SK-N-SH treated with all-trans-retinoic acid at 6 μM for 48 hours (cell line): ENCODE measurements around the gene TRMT61A.

ENCODE experiments used
- ATAC-seq: fragments of 200-7000 bp; cut with Tn5 transposase; 3 replicates; pipeline ENCODE4 v1.9.1; 2020; ENCODE audit warnings: mild to moderate bottlenecking, moderate library complexity
- ARNTL ChIP-seq: fragments of 450-650 bp; formaldehyde crosslinking; IDR thresholded peaks from 2 replicates; pipeline ENCODE4 v1.5.0; 2020; ENCODE audit warnings: low read depth, mild to moderate bottlenecking, moderate library complexity, borderline replicate concordance
- BACH2 ChIP-seq: fragments of 250-450 bp; sonication (Bioruptor Pico); IDR thresholded peaks from 2 replicates; pipeline ENCODE4 v1.9.0; 2021; ENCODE audit warnings: mild to moderate bottlenecking, borderline replicate concordance
- CSDC2 ChIP-seq: fragments of 250-450 bp; sonication (Bioruptor Pico); IDR thresholded peaks from 2 replicates; pipeline ENCODE4 v1.5.0; 2020; ENCODE audit warnings: mild to moderate bottlenecking, moderate library complexity
- ESRRG ChIP-seq: fragments of 250-450 bp; sonication (Bioruptor Pico); IDR thresholded peaks from 2 replicates; pipeline ENCODE4 v1.6.1; 2021; ENCODE audit warnings: mild to moderate bottlenecking
- GLIS3 ChIP-seq: fragments of 250-450 bp; sonication (Bioruptor Pico); IDR thresholded peaks from 2 replicates; pipeline ENCODE4 v1.5.0; 2020; ENCODE audit warnings: mild to moderate bottlenecking, moderate library complexity
- ISL1 ChIP-seq: fragments of 250-450 bp; sonication (Bioruptor Pico); IDR thresholded peaks from 2 replicates; pipeline ENCODE4 v2.1.2; 2022; ENCODE audit warnings: mild to moderate bottlenecking, moderate library complexity
- OSR1 ChIP-seq: fragments of 250-450 bp; sonication (Bioruptor Pico); IDR thresholded peaks from 2 replicates; pipeline ENCODE4 v1.8.0; 2022; ENCODE audit warnings: moderate library complexity, mild to moderate bottlenecking, inconsistent platforms
- PPARA ChIP-seq: fragments of 250-450 bp; sonication (Bioruptor Pico); IDR thresholded peaks from 2 replicates; pipeline ENCODE4 v1.5.0; 2020; ENCODE audit warnings: mild to moderate bottlenecking, borderline replicate concordance
- RARB ChIP-seq: fragments of 250-450 bp; sonication (Bioruptor Pico); IDR thresholded peaks from 2 replicates; pipeline ENCODE4 v1.8.0; 2021; ENCODE audit warnings: mild to moderate bottlenecking, moderate library complexity
- TCF4 ChIP-seq: fragments of 250-450 bp; sonication (Bioruptor Pico); IDR thresholded peaks from 2 replicates; pipeline ENCODE4 v1.8.0; 2021; ENCODE audit warnings: mild to moderate bottlenecking, moderate library complexity, borderline replicate concordance
- TOX ChIP-seq: fragments of 250-450 bp; sonication (Bioruptor Pico); IDR thresholded peaks from 2 replicates; pipeline ENCODE4 v1.8.0; 2021; ENCODE audit warnings: mild to moderate bottlenecking, moderate library complexity, borderline replicate concordance
- ZC3H10 ChIP-seq: fragments of 250-450 bp; sonication (Bioruptor Pico); IDR thresholded peaks from 2 replicates; pipeline ENCODE4 v1.5.1; 2021; ENCODE audit warnings: mild to moderate bottlenecking, moderate library complexity
- ZFP3 ChIP-seq: fragments of 250-450 bp; sonication (Bioruptor Pico); IDR thresholded peaks from 2 replicates; pipeline ENCODE4 v1.5.0; 2020; ENCODE audit warnings: mild to moderate bottlenecking, moderate library complexity
- ZFP30 ChIP-seq: fragments of 450-650 bp; formaldehyde crosslinking; IDR thresholded peaks from 2 replicates; pipeline ENCODE4 v1.5.0; 2022; ENCODE audit warnings: mild to moderate bottlenecking, moderate library complexity
- ZNF565 ChIP-seq: fragments of 450-650 bp; formaldehyde crosslinking; conservative IDR thresholded peaks from 2 replicates; pipeline ENCODE4 v1.5.0; 2020; ENCODE audit warnings: low read depth, mild to moderate bottlenecking, moderate library complexity
- ZNF70 ChIP-seq: fragments of 450-650 bp; formaldehyde crosslinking; IDR thresholded peaks from 2 replicates; pipeline ENCODE4 v1.5.0; 2020; ENCODE audit warnings: mild to moderate bottlenecking, moderate library complexity
- ZNF8 ChIP-seq: fragments of 450-650 bp; formaldehyde crosslinking; IDR thresholded peaks from 2 replicates; pipeline ENCODE4 v1.5.0; 2020; ENCODE audit warnings: mild to moderate bottlenecking, moderate library complexity
- TF ChIP-seq, protein P1 (sequence below): fragments of 250-450 bp; sonication (Bioruptor Pico); IDR thresholded peaks from 2 replicates; pipeline ENCODE4 v1.8.0; 2020; ENCODE audit warnings: mild to moderate bottlenecking, moderate library complexity, borderline replicate concordance
- TF ChIP-seq, protein P2 (sequence below): fragments of 250-450 bp; sonication (Bioruptor Pico); IDR thresholded peaks from 2 replicates; pipeline ENCODE4 v1.5.1; 2021; ENCODE audit warnings: mild to moderate bottlenecking, moderate library complexity
- TF ChIP-seq, protein P3 (sequence below): fragments of 250-450 bp; sonication (Bioruptor Pico); IDR thresholded peaks from 2 replicates; pipeline ENCODE4 v1.5.0; 2020; ENCODE audit warnings: mild to moderate bottlenecking, moderate library complexity
- TF ChIP-seq, protein P4 (sequence below): fragments of 250-450 bp; sonication (Bioruptor Pico); IDR thresholded peaks from 2 replicates; pipeline ENCODE4 v1.5.1; 2020; ENCODE audit warnings: low read depth, mild to moderate bottlenecking, moderate library complexity

Gene TRMT61A

DNA sequence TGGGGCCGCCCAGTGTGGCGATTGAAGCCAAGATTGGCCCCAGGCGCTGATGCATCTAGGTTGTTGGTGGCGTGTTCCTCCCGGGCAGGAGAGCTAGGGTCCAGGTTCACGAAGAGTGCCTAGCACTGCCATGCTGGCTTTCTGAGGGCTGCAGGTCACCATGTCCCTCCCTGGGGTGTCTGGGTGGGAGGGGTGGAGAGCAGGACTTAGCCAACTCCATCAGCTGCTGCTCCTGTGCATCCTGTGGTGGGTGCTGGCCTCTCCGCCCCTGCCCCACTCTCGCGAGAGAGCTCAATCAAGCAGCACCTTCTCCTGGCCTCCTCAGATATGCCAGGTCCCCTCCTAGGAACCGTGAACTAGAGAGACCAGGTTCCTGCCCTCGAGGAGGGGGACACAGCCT is 1.8 kb downstream of the TRMT61A start:
- no peak for ATAC-seq
- no peak for TF ChIP-seq ZNF70 (CRISPR knock-in tag)
- no peak for TF ChIP-seq ZFP3
- no peak for TF ChIP-seq ARNTL (CRISPR knock-in tag)
- no peak for TF ChIP-seq ZC3H10
- no peak for TF ChIP-seq ISL1 (CRISPR knock-in tag)
- TF ChIP-seq ZNF565 (CRISPR knock-in tag), result no peak
- TF ChIP-seq, protein P1, sequence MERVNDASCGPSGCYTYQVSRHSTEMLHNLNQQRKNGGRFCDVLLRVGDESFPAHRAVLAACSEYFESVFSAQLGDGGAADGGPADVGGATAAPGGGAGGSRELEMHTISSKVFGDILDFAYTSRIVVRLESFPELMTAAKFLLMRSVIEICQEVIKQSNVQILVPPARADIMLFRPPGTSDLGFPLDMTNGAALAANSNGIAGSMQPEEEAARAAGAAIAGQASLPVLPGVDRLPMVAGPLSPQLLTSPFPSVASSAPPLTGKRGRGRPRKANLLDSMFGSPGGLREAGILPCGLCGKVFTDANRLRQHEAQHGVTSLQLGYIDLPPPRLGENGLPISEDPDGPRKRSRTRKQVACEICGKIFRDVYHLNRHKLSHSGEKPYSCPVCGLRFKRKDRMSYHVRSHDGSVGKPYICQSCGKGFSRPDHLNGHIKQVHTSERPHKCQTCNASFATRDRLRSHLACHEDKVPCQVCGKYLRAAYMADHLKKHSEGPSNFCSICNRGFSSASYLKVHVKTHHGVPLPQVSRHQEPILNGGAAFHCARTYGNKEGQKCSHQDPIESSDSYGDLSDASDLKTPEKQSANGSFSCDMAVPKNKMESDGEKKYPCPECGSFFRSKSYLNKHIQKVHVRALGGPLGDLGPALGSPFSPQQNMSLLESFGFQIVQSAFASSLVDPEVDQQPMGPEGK (CRISPR knock-in tag), result no peak
- TF ChIP-seq RARB (CRISPR knock-in tag), result no peak
- TF ChIP-seq OSR1 (CRISPR knock-in tag), result no peak
- TF ChIP-seq BACH2 (CRISPR knock-in tag), result no peak
- TF ChIP-seq ESRRG, result no peak
- no peak for TF ChIP-seq PPARA (CRISPR knock-in tag)
- TF ChIP-seq, protein P2, sequence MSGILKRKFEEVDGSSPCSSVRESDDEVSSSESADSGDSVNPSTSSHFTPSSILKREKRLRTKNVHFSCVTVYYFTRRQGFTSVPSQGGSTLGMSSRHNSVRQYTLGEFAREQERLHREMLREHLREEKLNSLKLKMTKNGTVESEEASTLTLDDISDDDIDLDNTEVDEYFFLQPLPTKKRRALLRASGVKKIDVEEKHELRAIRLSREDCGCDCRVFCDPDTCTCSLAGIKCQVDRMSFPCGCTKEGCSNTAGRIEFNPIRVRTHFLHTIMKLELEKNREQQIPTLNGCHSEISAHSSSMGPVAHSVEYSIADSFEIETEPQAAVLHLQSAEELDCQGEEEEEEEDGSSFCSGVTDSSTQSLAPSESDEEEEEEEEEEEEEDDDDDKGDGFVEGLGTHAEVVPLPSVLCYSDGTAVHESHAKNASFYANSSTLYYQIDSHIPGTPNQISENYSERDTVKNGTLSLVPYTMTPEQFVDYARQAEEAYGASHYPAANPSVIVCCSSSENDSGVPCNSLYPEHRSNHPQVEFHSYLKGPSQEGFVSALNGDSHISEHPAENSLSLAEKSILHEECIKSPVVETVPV, result no peak
- TF ChIP-seq TOX (CRISPR knock-in tag), result no peak
- no peak for TF ChIP-seq GLIS3 (CRISPR knock-in tag)
- no peak for TF ChIP-seq CSDC2
- TF ChIP-seq ZFP30 (CRISPR knock-in tag), result no peak
- TF ChIP-seq, protein P3, sequence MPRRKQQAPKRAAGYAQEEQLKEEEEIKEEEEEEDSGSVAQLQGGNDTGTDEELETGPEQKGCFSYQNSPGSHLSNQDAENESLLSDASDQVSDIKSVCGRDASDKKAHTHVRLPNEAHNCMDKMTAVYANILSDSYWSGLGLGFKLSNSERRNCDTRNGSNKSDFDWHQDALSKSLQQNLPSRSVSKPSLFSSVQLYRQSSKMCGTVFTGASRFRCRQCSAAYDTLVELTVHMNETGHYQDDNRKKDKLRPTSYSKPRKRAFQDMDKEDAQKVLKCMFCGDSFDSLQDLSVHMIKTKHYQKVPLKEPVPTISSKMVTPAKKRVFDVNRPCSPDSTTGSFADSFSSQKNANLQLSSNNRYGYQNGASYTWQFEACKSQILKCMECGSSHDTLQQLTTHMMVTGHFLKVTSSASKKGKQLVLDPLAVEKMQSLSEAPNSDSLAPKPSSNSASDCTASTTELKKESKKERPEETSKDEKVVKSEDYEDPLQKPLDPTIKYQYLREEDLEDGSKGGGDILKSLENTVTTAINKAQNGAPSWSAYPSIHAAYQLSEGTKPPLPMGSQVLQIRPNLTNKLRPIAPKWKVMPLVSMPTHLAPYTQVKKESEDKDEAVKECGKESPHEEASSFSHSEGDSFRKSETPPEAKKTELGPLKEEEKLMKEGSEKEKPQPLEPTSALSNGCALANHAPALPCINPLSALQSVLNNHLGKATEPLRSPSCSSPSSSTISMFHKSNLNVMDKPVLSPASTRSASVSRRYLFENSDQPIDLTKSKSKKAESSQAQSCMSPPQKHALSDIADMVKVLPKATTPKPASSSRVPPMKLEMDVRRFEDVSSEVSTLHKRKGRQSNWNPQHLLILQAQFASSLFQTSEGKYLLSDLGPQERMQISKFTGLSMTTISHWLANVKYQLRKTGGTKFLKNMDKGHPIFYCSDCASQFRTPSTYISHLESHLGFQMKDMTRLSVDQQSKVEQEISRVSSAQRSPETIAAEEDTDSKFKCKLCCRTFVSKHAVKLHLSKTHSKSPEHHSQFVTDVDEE (CRISPR knock-in tag), result no peak
- TF ChIP-seq, protein P4, sequence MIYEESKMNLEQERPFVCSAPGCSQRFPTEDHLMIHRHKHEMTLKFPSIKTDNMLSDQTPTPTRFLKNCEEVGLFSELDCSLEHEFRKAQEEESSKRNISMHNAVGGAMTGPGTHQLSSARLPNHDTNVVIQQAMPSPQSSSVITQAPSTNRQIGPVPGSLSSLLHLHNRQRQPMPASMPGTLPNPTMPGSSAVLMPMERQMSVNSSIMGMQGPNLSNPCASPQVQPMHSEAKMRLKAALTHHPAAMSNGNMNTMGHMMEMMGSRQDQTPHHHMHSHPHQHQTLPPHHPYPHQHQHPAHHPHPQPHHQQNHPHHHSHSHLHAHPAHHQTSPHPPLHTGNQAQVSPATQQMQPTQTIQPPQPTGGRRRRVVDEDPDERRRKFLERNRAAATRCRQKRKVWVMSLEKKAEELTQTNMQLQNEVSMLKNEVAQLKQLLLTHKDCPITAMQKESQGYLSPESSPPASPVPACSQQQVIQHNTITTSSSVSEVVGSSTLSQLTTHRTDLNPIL, result no peak
- TF ChIP-seq, all 23 proteins: peak for 0

DNA sequence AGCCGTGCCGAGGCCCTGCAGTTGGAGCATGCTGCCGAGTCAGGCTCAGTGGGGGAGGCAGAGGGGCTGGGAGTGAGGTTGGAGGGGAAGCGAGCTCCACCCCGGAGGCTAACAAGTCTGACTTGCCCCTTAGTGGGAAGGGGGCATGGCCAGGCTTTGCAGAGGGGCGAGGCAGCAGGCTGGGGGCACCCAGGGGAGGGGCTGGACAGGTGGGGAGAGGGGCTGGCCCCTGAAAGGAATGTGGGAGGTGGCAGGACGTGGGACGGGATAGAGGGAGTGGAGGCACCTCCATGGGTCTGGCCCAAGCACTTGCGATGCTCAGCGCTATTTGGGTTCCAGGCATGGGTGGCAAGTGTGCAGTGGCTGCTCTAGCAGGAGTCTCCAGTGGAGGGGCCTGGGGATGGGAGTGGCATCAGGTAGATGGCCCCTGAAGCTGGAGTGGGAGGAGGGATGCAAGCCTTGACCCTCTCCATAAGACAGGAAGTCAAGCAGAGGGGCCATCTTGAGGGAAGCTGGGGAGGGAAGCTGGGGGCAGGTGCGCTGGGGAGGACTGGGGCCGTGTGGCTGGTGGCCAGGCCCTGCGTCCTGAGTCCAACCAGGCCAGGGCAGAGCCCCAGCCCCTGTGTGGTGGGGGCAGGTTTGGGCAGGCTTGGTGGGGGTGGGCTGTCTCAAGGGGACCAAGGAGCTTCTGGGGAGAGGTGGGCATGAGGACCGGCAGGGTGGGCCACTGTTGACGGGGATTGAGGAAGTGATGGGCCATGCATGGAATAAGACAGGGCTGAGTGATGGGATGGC is 2.6 kb downstream of the TRMT61A start:
- ATAC-seq, result no peak
- no peak for TF ChIP-seq ISL1 (CRISPR knock-in tag)
- TF ChIP-seq ZFP30 (CRISPR knock-in tag), result no peak
- TF ChIP-seq, protein P2, result no peak
- TF ChIP-seq ZNF70 (CRISPR knock-in tag), result no peak
- TF ChIP-seq ESRRG, result no peak
- no peak for TF ChIP-seq OSR1 (CRISPR knock-in tag)
- TF ChIP-seq TCF4 (CRISPR knock-in tag), result no peak
- TF ChIP-seq ZC3H10, result no peak
- TF ChIP-seq CSDC2, result no peak
- TF ChIP-seq, protein P3 (CRISPR knock-in tag), result no peak
- no peak for TF ChIP-seq BACH2 (CRISPR knock-in tag)
- TF ChIP-seq GLIS3 (CRISPR knock-in tag), result no peak
- TF ChIP-seq, protein P1 (CRISPR knock-in tag), result no peak
- no peak for TF ChIP-seq RARB (CRISPR knock-in tag)
- TF ChIP-seq ZFP3, result no peak
- TF ChIP-seq ZNF8 (CRISPR knock-in tag), result no peak
- TF ChIP-seq, protein P4, result no peak
